Endothelial cell of umbilical vein (primary cell): ENCODE data around the gene CSE1L. TPM values are rescaled to one million over a fixed set of nuclear protein-coding genes. Genes with fewer than 3 reads are reported as not detected.

ENCODE experiments used
- BruUV-seq: library from RNA; stranded (reverse); fragments of 400-500 nt; replicated peaks from 2 replicates; lab custom pipeline; 2021; lab: Mats Ljungman, UMichigan
- CTCF ChIA-PET: fragments of 300-600, 350-600 bp; sonication (Branson Sonifier 250); formaldehyde crosslinking; loops from one replicate; lab custom pipeline; 2021; ENCODE audit warnings: antibody characterized with exemption, inconsistent platforms; lab: Charles Lee
- POLR2A ChIA-PET: fragments of 300-600, 350-600 bp; sonication (Branson Sonifier 250); formaldehyde crosslinking; loops from one replicate; lab custom pipeline; 2021; ENCODE audit warnings: antibody characterized with exemption, inconsistent platforms; lab: Charles Lee
- DNase-seq: peaks from one replicate; pipeline ENCODE4 v3.0.0-alpha.2; 2011; ENCODE audit warnings: low read depth, low spot score
- FAIRE-seq: peaks from 2 replicates; lab custom pipeline; 2011; peaks lifted over from hg19 to GRCh38; lab: Jason Lieb, UNC
- H2AFZ ChIP-seq: 2 replicates; pipeline ENCODE4 v1.6.0; 2012; ENCODE audit warnings: low read depth, low read length, control low read depth, inconsistent platforms
- H3K27ac ChIP-seq: 2 replicates; pipeline ENCODE4 v1.5.1; 2011; ENCODE audit warnings: low read depth, mild to moderate bottlenecking, control low read depth, low read length, moderate library complexity; ENCODE audit not compliant: insufficient read depth
- H3K27me3 ChIP-seq, 2 experiments: 2 replicates each; pipeline versions ENCODE4 v1.6.0 to v1.6.1; 2011; ENCODE audit warnings: low read length in 2 of 2, mixed read lengths in 1 of 2; ENCODE audit not compliant: control insufficient read depth in 2 of 2, insufficient read depth in 2 of 2
- H3K36me3 ChIP-seq, 2 experiments: 2 replicates in 1 of 2; 3 replicates in 1 of 2; pipeline ENCODE4 v1.5.1; 2011; ENCODE audit warnings: low read length in 2 of 2, mild to moderate bottlenecking in 1 of 2, moderate library complexity in 1 of 2; ENCODE audit not compliant: control insufficient read depth in 2 of 2, insufficient read depth in 2 of 2; ENCODE audit errors: extremely low read depth in 1 of 2
- H3K4me1 ChIP-seq: 3 replicates; pipeline ENCODE4 v1.5.1; 2011; ENCODE audit warnings: mild to moderate bottlenecking, low read length; ENCODE audit not compliant: control insufficient read depth, insufficient read depth; ENCODE audit errors: extremely low read depth
- H3K4me2 ChIP-seq: 2 replicates; pipeline ENCODE4 v1.6.1; 2011; ENCODE audit warnings: low read length, control low read depth, mixed read lengths; ENCODE audit not compliant: insufficient read depth
- H3K4me3 ChIP-seq, 3 experiments: fragments of 200-600 bp in 1 of 3; sonication (generic), shearing (Covaris generic) in 1 of 3; replicated peaks in 1 of 3; 2 replicates each; pipeline ENCODE4 v1.5.1; 2011 to 2016; ENCODE audit warnings: control low read depth in 3 of 3, low read length in 3 of 3, mild to moderate bottlenecking in 2 of 3, inconsistent platforms in 1 of 3, low read depth in 1 of 3, moderate library complexity in 1 of 3; ENCODE audit not compliant: insufficient read depth in 1 of 3
- H3K79me2 ChIP-seq: 2 replicates; pipeline ENCODE4 v1.6.0; 2012; ENCODE audit warnings: low read length, inconsistent platforms; ENCODE audit not compliant: control insufficient read depth, insufficient read depth
- H3K9ac ChIP-seq: replicated peaks from 2 replicates; pipeline ENCODE3; 2011; ENCODE audit warnings: low read length, control low read depth; ENCODE audit not compliant: insufficient read depth; ENCODE audit errors: extremely low read depth
- H3K9me1 ChIP-seq: replicated peaks from 3 replicates; pipeline ENCODE4 v1.6.0; 2011; ENCODE audit warnings: mild to moderate bottlenecking, low read length; ENCODE audit not compliant: control insufficient read depth, insufficient read depth; ENCODE audit errors: extremely low read depth
- H3K9me3 ChIP-seq: replicated peaks from 2 replicates; pipeline ENCODE4 v1.5.1; 2012; ENCODE audit warnings: low read length, inconsistent platforms; ENCODE audit not compliant: control insufficient read depth, insufficient read depth
- H4K20me1 ChIP-seq: replicated peaks from 2 replicates; pipeline ENCODE3; 2011; ENCODE audit warnings: mild to moderate bottlenecking, low read length; ENCODE audit not compliant: control insufficient read depth, insufficient read depth; ENCODE audit errors: extremely low read depth
- CTCF ChIP-seq, 2 donors: IDR thresholded peaks; 1 replicate in 1 of 2; 2 replicates in 1 of 2; pipeline ENCODE4 v1.5.1; 2011; ENCODE audit warnings: low read length in 2 of 2, mild to moderate bottlenecking in 2 of 2, moderate library complexity in 2 of 2, control low read depth in 1 of 2, inconsistent platforms in 1 of 2, low read depth in 1 of 2; ENCODE audit not compliant: insufficient read depth in 1 of 2; ENCODE audit errors: extremely low read depth in 1 of 2
- EZH2 ChIP-seq: IDR thresholded peaks from 2 replicates; pipeline ENCODE4 v1.6.1; 2012; ENCODE audit warnings: borderline replicate concordance, low read depth, mild to moderate bottlenecking, moderate library complexity, low read length, inconsistent platforms; ENCODE audit not compliant: severe bottlenecking
- FOS ChIP-seq: IDR thresholded peaks from 2 replicates; pipeline ENCODE4 v1.6.1; 2011; ENCODE audit warnings: mild to moderate bottlenecking, low read length, moderate library complexity, borderline replicate concordance; ENCODE audit not compliant: insufficient read depth
- GATA2 ChIP-seq: IDR thresholded peaks from 2 replicates; pipeline ENCODE4 v1.7.0; 2011; ENCODE audit warnings: low read depth, mild to moderate bottlenecking, moderate library complexity, mixed read lengths, low read length; ENCODE audit not compliant: insufficient read length, insufficient read depth
- JUN ChIP-seq: IDR thresholded peaks from 2 replicates; pipeline ENCODE4 v1.6.1; 2011; ENCODE audit warnings: borderline replicate concordance, low read depth; ENCODE audit not compliant: insufficient read length, insufficient read depth
- MYC ChIP-seq: IDR thresholded peaks from one replicate; pipeline ENCODE4 v1.6.1; 2011; ENCODE audit warnings: mild to moderate bottlenecking, low read depth, low read length
- POLR2A ChIP-seq: IDR thresholded peaks from 2 replicates; pipeline ENCODE4 v1.6.1; 2012; ENCODE audit warnings: low read depth, mild to moderate bottlenecking, control low read depth, low read length
- POLR2AphosphoS5 ChIP-seq: IDR thresholded peaks from 2 replicates; pipeline ENCODE4 v1.6.1; 2012; ENCODE audit warnings: low read depth, mild to moderate bottlenecking, control low read depth, low read length, moderate library complexity; ENCODE audit not compliant: insufficient read depth
- dilution Hi-C: fragments of 300-500 bp; cut with MboI; formaldehyde crosslinking; loops from one replicate; pipeline ENCODE4 v1.15.0; 2019; ENCODE audit warnings: low sequenced_read_pairs; ENCODE audit not compliant: extremely low pct_ligation_motif_present
- intact Hi-C: fragments of 100-400 bp; cut with micrococcal nuclease; formaldehyde crosslinking; loops from one replicate; pipeline ENCODE4 v1.10.0; 2022
- polyA plus RNA-seq, 4 experiments: library from polyadenylated mRNA; depleted of rRNA in 3 of 4; stranded (reverse) in 3 of 4; unstranded in 1 of 4; fragments of >200 nt; gene quantifications; 2 replicates each; pipeline versions ENCODE4 v1.2.1 to v1.2.3, GENCODE V29; 2011 to 2012; ENCODE audit warnings: missing spikeins in 1 of 4
- total RNA-seq: library from RNA; stranded (reverse); gene quantifications from 2 replicates; pipeline ENCODE4 v1.2.3, GENCODE V29; 2021
- TF ChIP-seq, protein P1 (sequence below): IDR thresholded peaks from 2 replicates; pipeline ENCODE4 v1.6.1; 2011; ENCODE audit not compliant: insufficient read depth, insufficient read length

CSE1L gene
- total and polyA plus RNA-seq, 2 donors (not counting 3 experiments of a cell fraction or from before 2014, with no cell fraction given), result 35.1 to 118 TPM

GRCh38 chr20:49091104-49091503 is 45.0 kb downstream of the CSE1L start:
- H3K27ac ChIP-seq, result no peak overlapping the region
- no peak overlapping the region for H3K4me3 ChIP-seq
- ChIA-PET POLR2A (no interaction called here), CTCF (no interaction called here)
- no peak for DNase-seq
- peaks cover 2% of the 10 kb centered on the region for H4K20me1 ChIP-seq
- TF ChIP-seq POLR2AphosphoS5, result no peak
- TF ChIP-seq CTCF (IDR thresholded peaks at IDR 0.05; ENCODE audit: extremely low read depth in 1 of 2, insufficient read depth in 1 of 2, low read depth in 1 of 2, low read length in 2 of 2), result no peak
- TF ChIP-seq MYC, result no peak
- TF ChIP-seq POLR2A, result no peak
- H3K4me1 ChIP-seq, result no peaks in the 10 kb centered on the region
- no peaks in the 10 kb centered on the region for H3K9me1 ChIP-seq
- peaks cover 15 to 40% of the 10 kb centered on the region in 2 experiments for H3K36me3 ChIP-seq
- dilution Hi-C loops, result no loop called here
- H3K79me2 ChIP-seq, result peaks cover 3% of the 10 kb centered on the region
- no peak overlapping the region for H3K4me2 ChIP-seq
- FAIRE-seq, result no peak
- H3K27me3 ChIP-seq, result no peaks in the 10 kb centered on the region
- H3K9ac ChIP-seq, result no peak overlapping the region
- no peak overlapping the region for H2AFZ ChIP-seq
- BruUV-seq, result no TSS peak
- intact Hi-C loops, result no loop called here
- no peaks in the 10 kb centered on the region for H3K9me3 ChIP-seq

DNA sequence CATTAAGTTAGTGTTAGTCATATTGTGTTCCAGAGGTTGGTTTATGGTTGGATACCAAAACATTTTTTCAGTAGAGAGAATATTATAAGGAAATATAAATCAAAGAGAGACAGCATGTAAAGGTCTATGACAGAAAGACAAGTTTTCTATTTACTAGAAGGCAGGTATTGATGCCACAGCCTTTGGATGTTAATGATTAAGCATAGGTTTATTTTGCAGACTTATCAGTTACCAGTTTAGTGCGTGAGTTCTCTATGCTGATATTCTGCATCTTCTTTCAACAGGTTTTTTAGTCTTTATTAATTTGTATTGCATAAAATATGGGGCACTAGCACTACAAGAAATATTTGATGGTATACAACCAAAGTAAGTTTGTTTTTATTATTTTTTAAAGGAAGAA is 45.6 kb downstream of the CSE1L start:
- no peaks in the 10 kb centered on the region for H3K9me3 ChIP-seq
- H4K20me1 ChIP-seq, result peaks cover 2% of the 10 kb centered on the region
- H3K9ac ChIP-seq, result no peak overlapping the region
- dilution Hi-C loops, result no loop called here
- peaks cover 15 to 40% of the 10 kb centered on the region in 2 experiments for H3K36me3 ChIP-seq
- intact Hi-C loops, result no loop called here
- no peak for TF ChIP-seq JUN
- TF ChIP-seq, protein P1, sequence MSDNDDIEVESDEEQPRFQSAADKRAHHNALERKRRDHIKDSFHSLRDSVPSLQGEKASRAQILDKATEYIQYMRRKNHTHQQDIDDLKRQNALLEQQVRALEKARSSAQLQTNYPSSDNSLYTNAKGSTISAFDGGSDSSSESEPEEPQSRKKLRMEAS, result no peak
- TF ChIP-seq MYC, result no peak
- TF ChIP-seq EZH2, result no peak
- no peak for TF ChIP-seq FOS
- TF ChIP-seq GATA2, result no peak
- TF ChIP-seq POLR2AphosphoS5, result no peak
- TF ChIP-seq CTCF (IDR thresholded peaks at IDR 0.05; ENCODE audit: extremely low read depth in 1 of 2, insufficient read depth in 1 of 2, low read depth in 1 of 2, low read length in 2 of 2), result no peak
- TF ChIP-seq POLR2A, result no peak
- H3K27ac ChIP-seq, result no peak overlapping the region
- BruUV-seq, result no TSS peak
- no peaks in the 10 kb centered on the region for H3K9me1 ChIP-seq
- no peak overlapping the region for H3K4me2 ChIP-seq
- ChIA-PET POLR2A (no interaction called here), CTCF (interaction anchor here (0.6 kb wide), 1 partner anchor 33 kb away, joined by 3 read pairs; no protein-coding TSS in a partner anchor)
- H3K4me1 ChIP-seq, result no peaks in the 10 kb centered on the region
- DNase-seq (no peak), FAIRE-seq (no peak)
- no peak overlapping the region for H2AFZ ChIP-seq
- no peak overlapping the region for H3K4me3 ChIP-seq
- H3K79me2 ChIP-seq, result peaks cover 3% of the 10 kb centered on the region
- no peaks in the 10 kb centered on the region for H3K27me3 ChIP-seq
